OCI-LY1 (cell line): ENCODE data around the gene MCAM.

ENCODE experiments used
- H2AFZ ChIP-seq: fragments of 200-600 bp; sonication (generic), shearing (Covaris generic); 2 replicates; pipeline ENCODE4 v1.6.0; 2014; ENCODE audit warnings: antibody characterized with exemption, mild to moderate bottlenecking, low read length
- H3F3A ChIP-seq: fragments of 200-600 bp; sonication (generic), shearing (Covaris generic); 2 replicates; pipeline ENCODE4 v1.6.0; 2014; ENCODE audit warnings: mild to moderate bottlenecking, antibody characterized with exemption, low read length, moderate library complexity; ENCODE audit not compliant: insufficient read depth
- H3K27ac ChIP-seq: fragments of 200-600 bp; sonication (generic); 2 replicates; pipeline ENCODE4 v1.5.1; 2014; ENCODE audit warnings: low read length, mixed run types, mild to moderate bottlenecking, low read depth; ENCODE audit not compliant: poor library complexity, severe bottlenecking
- H3K27me3 ChIP-seq: fragments of 200-600 bp; sonication (generic); 2 replicates; pipeline ENCODE4 v1.6.0; 2014; ENCODE audit warnings: antibody characterized with exemption, mild to moderate bottlenecking, low read length, moderate library complexity; ENCODE audit not compliant: insufficient read depth
- H3K36me3 ChIP-seq: fragments of 200-600 bp; sonication (generic); 2 replicates; pipeline ENCODE4 v1.6.1; 2014; ENCODE audit warnings: mild to moderate bottlenecking, antibody characterized with exemption, low read length, moderate library complexity, mixed read lengths; ENCODE audit not compliant: insufficient read depth
- H3K4me1 ChIP-seq: fragments of 200-600 bp; sonication (generic); 2 replicates; pipeline ENCODE4 v1.5.1; 2014; ENCODE audit warnings: mild to moderate bottlenecking, low read length, moderate library complexity; ENCODE audit not compliant: insufficient read depth, severe bottlenecking
- H3K4me2 ChIP-seq: fragments of 200-600 bp; sonication (generic), shearing (Covaris generic); 2 replicates; pipeline ENCODE4 v1.6.1; 2014; ENCODE audit warnings: low read length
- H3K4me3 ChIP-seq: fragments of 200-600 bp; sonication (generic); 2 replicates; pipeline ENCODE4 v1.5.1; 2014; ENCODE audit warnings: low read length, low read depth, mild to moderate bottlenecking, mixed read lengths; ENCODE audit not compliant: poor library complexity, severe bottlenecking
- H3K79me2 ChIP-seq: fragments of 200-600 bp; shearing (Covaris generic); 2 replicates; pipeline ENCODE4 v1.6.1; 2016; ENCODE audit warnings: mixed run types, low read length, mixed read lengths; ENCODE audit not compliant: insufficient read depth
- H3K9ac ChIP-seq: fragments of 200-600 bp; sonication (generic), shearing (Covaris generic); 2 replicates; pipeline ENCODE4 v1.6.1; 2014; ENCODE audit warnings: mild to moderate bottlenecking, low read length, mixed read lengths
- H3K9me2 ChIP-seq: fragments of 200-600 bp; sonication (generic), shearing (Covaris generic); 2 replicates; pipeline ENCODE4 v1.6.1; 2014; ENCODE audit warnings: low read depth, mild to moderate bottlenecking, low read length, mixed read lengths
- H3K9me3 ChIP-seq: fragments of 200-600 bp; shearing (Covaris generic); 2 replicates; pipeline ENCODE4 v1.6.1; 2014; ENCODE audit warnings: low read length, mixed read lengths
- H4K20me1 ChIP-seq: fragments of 200-600 bp; sonication (generic), shearing (Covaris generic); 2 replicates; pipeline ENCODE4 v1.6.0; 2016; ENCODE audit warnings: mild to moderate bottlenecking, low read length; ENCODE audit not compliant: insufficient read depth
- CTCF ChIP-seq: fragments of 200-600 bp; sonication (generic), shearing (Covaris generic); IDR thresholded peaks from 2 replicates; pipeline ENCODE4 v1.5.1; 2017; ENCODE audit warnings: mild to moderate bottlenecking, antibody characterized with exemption, low read length, moderate library complexity, mixed read lengths
- EZH2 ChIP-seq: fragments of 200-600 bp; sonication (generic), shearing (Covaris generic); IDR thresholded peaks from 2 replicates; pipeline ENCODE4 v1.8.0; 2017; ENCODE audit warnings: borderline replicate concordance, mixed run types, mild to moderate bottlenecking, antibody characterized with exemption, low read length, moderate library complexity, mixed read lengths

Gene MCAM

GRCh38 chr11:119307974-119308373 is 9.0 kb downstream of the MCAM start:
- H3F3A ChIP-seq: no peaks in the 10 kb centered on the region
- no peak overlapping the region for H2AFZ ChIP-seq
- no peaks in the 10 kb centered on the region for H3K27me3 ChIP-seq
- peaks cover 13% of the 10 kb centered on the region for H3K36me3 ChIP-seq
- H3K27ac ChIP-seq: no peak overlapping the region
- no peak overlapping the region for H3K9ac ChIP-seq
- H4K20me1 ChIP-seq: no peaks in the 10 kb centered on the region
- H3K4me1 ChIP-seq: no peaks in the 10 kb centered on the region
- TF ChIP-seq CTCF (no peak), EZH2 (no peak)
- H3K4me3 ChIP-seq: no peak overlapping the region
- H3K9me2 ChIP-seq: no peaks in the 10 kb centered on the region
- no peaks in the 10 kb centered on the region for H3K9me3 ChIP-seq
- H3K4me2 ChIP-seq: no peak overlapping the region
- no peaks in the 10 kb centered on the region for H3K79me2 ChIP-seq

- Histone ChIP-seq H3K9ac (no peak overlapping the region), H3K4me1 (no peaks in the 10 kb centered on the region), H3K27ac (no peak overlapping the region), H3K4me2 (no peak overlapping the region), H3F3A (no peaks in the 10 kb centered on the region), H3K9me3 (no peaks in the 10 kb centered on the region), H3K4me3 (no peak overlapping the region), H4K20me1 (no peaks in the 10 kb centered on the region), H2AFZ (no peak overlapping the region), H3K36me3 (peaks cover 21% of the 10 kb centered on the region), H3K9me2 (no peaks in the 10 kb centered on the region), H3K27me3 (no peaks in the 10 kb centered on the region), H3K79me2 (no peaks in the 10 kb centered on the region)
- no peak for TF ChIP-seq CTCF
- TF ChIP-seq EZH2: no peak
Observed at GRCh38 chr11:119307219-119307618, 9.7 kb downstream of the MCAM start.

- no peak overlapping the region for H3K27ac ChIP-seq
- H3K36me3 ChIP-seq: peaks cover 29% of the 10 kb centered on the region
Observed at GRCh38 chr11:119306373-119306890, 10.5 kb downstream of the MCAM start.

More at GRCh38 chr11:119306373-119306890, 10.5 kb downstream of the MCAM start:
- Histone ChIP-seq H3F3A (no peaks in the 10 kb centered on the region), H3K9ac (no peak overlapping the region), H3K4me1 (no peaks in the 10 kb centered on the region), H3K9me2 (no peaks in the 10 kb centered on the region), H3K79me2 (no peaks in the 10 kb centered on the region), H3K4me2 (no peak overlapping the region), H3K9me3 (no peaks in the 10 kb centered on the region), H3K27me3 (no peaks in the 10 kb centered on the region), H4K20me1 (no peaks in the 10 kb centered on the region), H2AFZ (no peak overlapping the region), H3K4me3 (no peak overlapping the region)
- no peak for TF ChIP-seq EZH2
- no peak for TF ChIP-seq CTCF
